GM18526 (cell line): Measurements from ENCODE around the gene KCNQ5.

Experiments
- POLR2A ChIP-seq: IDR thresholded peaks from 3 replicates; pipeline ENCODE4 v1.6.1; 2011; ENCODE audit not compliant: insufficient read length; ENCODE audit errors: extremely low read depth

Gene KCNQ5

DNA sequence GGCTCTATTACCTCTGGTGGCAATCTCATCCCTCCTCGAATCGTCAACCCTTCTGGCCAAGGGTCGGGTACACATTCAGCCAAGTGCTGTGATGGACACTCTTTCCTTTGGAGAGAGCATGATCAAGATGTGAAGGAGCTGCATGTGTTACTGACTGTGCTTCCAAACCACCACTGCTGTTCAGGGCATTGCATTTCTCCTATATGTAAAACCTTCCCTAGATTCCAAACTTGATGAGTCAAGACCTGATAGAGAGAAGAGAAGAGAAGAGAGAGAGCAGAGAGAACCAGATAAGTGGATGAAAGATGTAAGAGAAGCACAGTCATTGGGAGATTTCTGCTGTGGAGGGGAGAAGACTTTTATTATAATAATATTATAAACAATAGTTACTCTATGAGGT lies 162.2 kb downstream of the KCNQ5 start:
- TF ChIP-seq POLR2A, result no peak

DNA sequence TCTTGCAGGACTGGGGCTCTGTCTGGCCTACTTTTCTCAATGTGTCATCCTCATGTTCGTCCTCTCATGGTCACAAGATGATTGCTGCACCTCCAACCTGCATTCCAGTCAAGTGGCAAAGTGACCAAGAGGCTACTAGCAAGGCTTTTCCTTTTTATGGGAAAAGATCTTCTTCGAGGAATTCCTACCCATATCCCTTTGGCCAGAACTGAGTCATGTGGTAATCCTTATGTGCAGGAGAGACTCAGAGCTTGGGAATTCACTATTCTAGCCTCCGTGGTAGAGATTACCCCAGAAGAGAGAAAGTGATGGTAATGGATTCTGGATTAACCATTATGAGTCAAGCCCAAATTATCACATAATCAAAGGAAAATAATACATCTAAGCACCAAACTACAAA lies 162.7 kb downstream of the KCNQ5 start:
- TF ChIP-seq POLR2A, result no peak

DNA sequence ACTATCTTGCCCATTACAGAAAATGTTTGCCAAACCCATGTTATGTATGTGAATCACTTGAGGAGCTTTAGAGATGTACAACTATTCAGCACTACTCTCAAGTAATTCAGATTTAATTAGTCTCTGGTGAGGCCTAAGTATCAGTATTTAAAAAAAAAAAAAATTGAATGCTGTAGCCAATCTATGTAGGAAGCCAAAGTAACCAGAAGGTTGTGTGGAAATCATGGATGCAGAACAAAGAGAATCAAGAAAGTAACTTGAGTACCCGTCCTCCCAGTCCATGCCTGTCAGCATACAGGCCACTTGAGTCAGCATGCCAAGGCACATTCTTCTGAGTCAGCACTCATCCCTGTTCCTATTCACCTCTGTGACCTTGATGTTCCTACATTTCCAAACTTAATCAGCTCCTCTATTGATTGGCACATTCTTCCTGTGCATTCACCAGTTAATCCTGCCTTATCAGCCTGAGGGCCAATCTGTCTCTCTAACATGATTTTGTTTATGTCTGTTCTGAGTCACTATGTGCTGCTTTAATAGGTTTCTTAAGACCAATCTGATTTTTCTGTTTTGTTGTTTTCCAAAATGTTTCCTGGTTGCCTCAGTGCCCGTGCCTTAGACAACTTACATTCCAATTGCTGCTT lies 165.6 kb downstream of the KCNQ5 start:
- no peak for TF ChIP-seq POLR2A

DNA sequence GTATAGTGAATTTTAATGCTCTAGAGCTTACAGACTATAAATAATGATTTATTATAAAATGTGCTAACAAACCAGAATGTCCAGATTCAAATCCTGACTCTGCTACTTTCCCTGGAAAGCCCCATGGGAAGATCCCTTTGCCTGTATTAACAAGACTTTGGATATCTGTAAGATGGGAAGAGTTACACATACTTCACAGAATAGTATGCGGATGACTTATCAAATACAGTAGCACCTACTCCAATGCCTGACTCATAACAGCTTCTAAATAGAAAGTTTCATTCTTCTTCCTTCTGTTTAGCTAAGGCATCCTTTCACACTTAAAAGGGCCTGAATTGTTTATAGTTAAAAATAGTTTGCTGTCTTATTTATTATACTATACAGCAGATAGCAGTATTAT lies 166.3 kb downstream of the KCNQ5 start:
- TF ChIP-seq POLR2A, result no peak

DNA sequence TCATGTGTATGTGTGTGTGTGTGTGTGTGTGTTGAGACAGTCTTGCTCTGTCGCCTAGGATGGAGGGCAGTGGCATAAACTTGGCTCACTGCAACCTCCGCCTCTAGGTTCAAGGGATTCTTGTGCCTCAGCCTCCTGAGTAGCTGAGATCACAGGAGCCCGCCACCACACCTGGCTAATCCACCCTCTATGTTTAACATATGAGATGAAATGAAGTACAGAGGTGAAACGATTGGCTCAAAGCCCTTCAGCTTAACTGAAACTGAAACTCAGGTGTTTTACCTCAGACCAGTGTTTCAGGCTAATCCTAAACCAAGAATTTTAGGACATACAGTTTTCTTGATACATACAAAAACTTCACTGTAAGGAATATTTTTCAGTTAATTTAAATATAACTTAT lies 167.3 kb downstream of the KCNQ5 start:
- no peak for TF ChIP-seq POLR2A

DNA sequence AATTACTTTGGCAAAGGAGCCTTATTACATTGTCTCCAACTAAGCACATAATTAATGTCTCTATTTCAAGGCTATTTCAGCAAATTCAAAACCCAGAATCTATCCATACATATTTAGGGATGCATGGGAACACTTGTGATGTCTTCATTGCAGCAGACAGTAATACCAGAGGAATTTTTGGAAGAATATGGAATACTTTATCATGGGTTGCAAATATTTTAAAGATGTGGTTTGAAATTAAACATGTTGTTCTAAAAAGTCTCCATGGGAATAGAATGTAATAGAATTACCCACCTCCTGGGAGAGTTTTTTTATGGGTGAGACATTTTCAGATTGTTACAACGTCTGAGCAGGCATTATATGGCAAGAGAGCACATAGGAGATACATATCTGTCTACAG lies 170.8 kb downstream of the KCNQ5 start:
- no peak for TF ChIP-seq POLR2A

DNA sequence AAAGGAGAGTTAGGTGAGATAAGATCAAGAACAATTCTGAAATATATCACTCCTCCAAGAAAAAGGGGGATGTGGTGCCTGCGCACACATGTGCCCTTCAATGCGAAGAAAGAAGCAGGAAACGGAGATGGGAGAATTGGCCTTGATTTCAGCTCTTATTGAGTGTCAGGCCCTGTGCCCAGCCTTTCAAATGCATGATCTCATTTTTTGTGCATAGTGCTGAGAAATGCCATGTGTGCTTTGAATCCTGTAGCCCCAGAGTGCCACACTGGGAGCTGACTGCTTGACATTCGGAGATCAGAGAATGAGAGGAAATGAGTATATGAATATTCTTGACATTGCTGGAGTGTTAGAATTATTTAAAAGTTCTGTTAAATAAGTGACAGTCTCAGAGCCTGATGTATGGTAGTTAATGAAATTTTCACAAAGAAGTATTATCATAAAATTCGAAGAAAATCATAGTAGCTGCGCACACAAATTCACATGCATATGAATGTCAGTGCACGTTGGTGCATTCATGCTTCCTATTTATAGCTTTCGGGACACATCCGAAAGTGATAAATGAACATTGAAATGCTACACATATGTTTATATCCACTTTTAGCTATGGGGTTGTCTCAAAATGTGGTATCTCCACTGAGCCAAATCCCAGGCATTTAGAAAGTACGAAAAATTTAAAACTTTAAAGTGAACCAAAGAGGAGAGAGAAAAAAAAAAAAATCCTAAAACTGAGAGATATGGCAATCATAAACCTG lies 172.0 kb downstream of the KCNQ5 start:
- no peak for TF ChIP-seq POLR2A

DNA sequence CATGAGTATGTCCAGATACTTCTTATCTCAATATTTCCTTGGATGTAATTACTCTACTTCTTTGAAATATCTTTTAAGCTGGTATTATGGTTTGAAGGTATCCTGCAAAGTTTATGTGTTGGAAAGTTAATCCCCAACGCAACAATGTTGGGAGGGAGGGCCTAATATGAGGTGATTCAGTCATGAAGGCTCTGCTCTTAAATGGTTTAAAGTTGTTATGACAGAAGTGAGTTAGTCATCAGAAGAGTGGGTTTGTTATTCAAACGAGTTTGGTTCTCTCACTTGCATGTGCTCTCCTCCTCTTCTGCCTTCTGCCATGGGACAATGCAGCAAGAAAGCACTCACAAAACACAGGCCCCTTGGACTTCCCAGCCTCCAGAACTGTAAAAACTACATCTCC lies 176.3 kb downstream of the KCNQ5 start:
- TF ChIP-seq POLR2A, result no peak

DNA sequence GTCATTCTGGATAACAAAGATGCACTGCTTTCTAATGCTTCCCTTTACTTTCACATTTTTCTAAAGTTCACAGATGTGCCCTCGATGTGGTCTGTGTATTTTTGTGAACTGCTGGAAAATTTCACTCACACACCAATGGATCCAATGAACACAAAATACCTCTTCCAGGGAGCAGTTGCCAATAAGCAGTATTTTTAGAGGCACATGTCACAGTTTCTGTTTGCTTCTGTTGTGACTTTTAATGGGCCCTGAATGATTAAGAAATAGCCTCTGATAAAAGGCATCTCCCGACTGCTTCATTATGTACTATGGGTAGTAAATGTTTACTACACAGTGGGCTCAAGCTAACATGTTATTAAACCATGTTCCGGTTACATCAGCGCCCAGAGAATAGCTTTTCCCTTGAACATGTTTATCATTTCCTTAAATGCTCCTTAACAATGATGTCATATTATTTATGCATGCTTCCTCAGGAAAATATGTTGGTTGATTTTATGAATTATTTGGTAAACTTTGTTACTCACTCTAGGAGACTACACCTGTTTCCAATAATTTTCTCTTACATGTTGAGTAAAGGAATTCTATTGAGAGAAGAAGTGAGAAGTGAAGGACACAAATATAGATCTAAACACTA lies 188.0 kb downstream of the KCNQ5 start:
- no peak for TF ChIP-seq POLR2A

DNA sequence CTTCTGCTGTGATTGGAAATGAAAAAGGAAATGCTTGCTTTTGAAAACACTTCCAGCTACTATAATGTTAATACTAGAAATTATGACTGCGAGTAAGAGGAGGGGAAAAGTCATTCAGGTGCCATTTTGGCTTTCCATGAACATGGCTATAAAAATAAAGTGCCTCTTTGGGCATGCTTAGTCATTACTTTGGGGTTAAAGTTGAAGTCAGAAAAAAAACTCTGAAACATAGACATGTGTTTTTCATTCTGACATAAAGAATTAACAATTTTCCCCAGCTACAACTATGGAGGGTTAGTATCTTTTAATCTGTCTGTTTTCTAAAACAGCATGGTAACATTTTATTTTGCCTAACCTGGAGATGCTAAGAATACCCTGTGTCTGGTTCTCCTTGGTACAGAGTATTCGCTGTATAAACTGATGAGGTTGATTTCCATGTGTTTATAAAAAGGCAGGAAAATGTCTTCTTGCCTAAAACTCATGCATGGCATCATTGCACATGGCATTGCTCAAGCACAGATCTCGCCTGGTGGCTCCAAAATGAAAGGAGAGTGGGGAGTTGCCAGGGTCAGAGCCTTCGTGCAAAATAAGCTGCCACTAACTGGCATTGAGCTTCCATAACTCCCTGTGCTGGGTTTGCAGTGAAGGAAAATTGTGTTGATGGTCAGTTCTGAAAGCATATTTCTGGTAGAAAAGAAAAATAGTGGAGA lies 188.9 kb downstream of the KCNQ5 start:
- TF ChIP-seq POLR2A, result no peak

DNA sequence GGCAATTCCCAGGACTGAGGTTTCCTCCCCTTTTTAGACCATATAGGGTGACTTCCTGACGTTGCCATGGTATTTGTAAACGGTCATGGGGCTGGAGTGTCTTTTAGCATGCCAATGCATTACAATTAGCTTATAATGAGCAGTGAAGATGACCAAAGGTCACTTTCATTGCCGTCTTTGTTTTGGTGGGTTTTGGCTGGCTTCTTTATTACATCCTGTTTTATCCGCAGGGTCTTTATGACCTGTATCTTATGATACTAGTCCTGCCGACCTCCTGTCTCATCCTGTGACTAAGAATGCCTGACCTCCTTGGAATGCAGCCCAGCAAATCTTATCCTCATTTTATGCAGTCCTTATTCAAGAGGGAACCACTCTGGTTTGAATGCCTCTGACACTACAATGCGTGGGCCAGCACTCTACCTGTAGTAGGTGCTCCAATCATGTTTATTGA lies 190.1 kb downstream of the KCNQ5 start:
- TF ChIP-seq POLR2A, result no peak

DNA sequence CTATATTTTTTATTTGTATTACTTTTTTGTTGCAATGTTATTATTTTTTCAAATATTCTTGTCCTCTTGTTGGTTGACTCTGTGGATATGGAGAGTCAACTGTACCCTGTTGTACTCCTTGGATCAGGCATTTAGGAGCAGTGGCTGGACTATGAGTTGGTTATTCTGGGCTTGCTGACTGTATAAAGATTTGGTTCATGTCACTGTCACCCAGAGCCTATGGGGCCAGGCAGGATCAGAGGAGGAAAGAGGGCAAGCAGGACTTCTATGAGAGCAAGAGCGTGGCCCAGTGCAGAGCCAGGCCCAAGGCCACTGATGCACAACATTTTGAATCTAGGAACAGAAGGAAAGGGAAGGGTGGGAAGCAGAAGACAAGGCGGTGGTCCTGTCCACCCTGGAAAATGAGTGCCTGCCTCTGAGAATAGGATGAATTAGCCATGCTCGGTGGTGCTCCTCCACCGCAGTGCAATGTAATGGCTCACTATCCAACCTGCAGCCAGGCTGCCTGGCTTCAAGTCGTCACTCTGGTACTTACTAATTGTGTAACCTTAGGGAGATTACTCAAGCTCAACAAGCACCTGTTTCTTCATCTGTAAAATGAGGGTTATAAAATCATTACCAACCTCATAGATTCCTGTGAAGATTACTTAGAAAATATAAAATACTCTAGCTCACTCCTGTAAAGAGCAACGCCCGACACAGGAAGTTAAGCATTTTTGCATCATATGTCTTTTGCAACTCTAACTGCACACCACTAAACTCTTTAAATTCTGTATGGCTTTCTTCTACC lies 192.1 kb downstream of the KCNQ5 start:
- no peak for TF ChIP-seq POLR2A

DNA sequence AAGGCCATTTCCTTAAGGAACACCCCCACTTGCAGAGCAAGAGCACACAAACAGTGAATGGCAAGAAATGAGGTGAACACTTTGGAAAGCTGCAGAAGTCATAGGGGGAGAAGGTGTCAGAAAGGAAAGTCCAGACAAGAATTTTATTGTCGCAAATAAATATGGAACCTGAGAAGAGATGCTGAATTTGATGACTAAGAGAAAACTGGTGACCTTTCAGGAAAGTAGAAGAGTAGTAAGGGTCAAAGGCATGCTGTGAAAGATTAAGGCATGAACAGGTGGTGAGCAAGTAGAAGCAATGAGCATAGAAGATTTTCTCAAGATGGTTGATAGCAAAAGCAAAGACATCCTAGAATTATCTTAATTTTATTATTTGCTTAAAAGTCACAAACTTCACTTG lies 194.2 kb downstream of the KCNQ5 start:
- no peak for TF ChIP-seq POLR2A

DNA sequence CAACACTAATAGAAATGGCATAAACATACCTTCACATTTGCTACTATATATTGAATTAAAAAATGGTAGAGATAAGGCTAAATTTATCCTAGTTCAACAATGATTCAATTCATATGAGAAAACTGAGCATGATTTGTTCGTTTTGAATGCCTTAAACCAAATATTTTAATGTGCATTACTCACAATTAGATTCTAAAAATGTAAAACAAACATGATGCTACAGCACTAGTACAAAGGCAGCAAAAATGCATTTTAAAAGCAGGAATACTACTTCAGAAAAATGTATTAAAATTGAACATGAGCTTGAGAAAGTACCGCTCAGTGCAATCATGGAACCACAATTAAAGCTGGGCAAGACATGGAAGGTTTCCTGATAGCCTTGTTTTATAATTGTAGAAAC lies 195.3 kb downstream of the KCNQ5 start:
- TF ChIP-seq POLR2A, result no peak

DNA sequence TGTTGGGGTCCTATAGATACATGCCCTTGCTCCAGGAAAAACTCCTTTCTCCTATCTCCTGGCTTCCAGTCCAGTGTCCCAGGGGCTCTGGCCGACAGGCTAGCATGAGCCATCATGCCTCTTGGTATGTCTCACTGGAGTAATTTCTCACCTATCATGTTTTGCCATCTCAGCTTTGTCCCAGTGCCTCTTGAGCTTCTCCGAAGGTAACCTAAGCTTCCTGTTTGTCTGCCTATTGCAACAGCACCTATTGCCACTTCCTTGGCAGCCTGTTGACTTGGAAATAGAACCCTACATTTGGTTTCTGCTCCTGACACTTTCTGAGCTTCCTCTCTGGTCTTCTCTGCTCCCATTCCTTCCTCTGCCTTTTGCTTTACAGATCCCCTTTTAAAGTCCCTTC lies 197.7 kb downstream of the KCNQ5 start:
- TF ChIP-seq POLR2A, result no peak
